ENCODE data around the gene RARA.

RARA gene

DNA sequence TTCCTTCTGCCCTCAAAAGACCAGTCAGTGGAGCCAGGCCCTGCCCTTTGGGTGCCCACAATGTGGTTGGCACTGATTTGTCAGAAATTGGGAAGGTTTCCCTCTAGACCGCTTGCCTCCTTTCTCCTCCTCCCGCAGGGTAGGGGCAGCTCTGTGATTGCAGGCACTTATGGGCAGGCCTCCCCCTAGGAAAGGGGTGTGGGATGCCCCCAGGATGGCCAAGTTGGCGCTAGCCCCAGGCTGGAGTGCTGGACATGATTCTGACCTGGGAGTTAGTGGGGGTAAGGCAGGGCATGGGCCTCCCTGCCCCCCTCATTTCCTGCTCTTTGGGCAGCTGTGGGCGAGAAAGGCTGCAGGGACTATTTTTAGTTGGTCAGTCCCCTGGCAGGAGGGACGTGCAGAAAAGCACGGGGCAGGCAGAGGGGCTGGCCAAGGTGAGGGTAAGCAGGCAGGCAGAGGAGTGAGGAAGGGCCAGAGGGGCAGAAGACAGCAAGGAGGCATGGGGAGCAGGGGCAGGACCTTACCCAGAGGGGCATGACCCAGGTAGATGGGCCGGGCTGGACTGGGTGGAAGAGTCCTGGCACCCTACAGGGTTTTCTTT, 3.3 kb downstream of the RARA start:
- H3K4me3 ChIP-seq (ENCODE audit: low read depth, low read length): peak overlapping the region; percentile 50
- no peak for DNase-seq (ENCODE audit: low read depth)
- TF ChIP-seq, protein P1, sequence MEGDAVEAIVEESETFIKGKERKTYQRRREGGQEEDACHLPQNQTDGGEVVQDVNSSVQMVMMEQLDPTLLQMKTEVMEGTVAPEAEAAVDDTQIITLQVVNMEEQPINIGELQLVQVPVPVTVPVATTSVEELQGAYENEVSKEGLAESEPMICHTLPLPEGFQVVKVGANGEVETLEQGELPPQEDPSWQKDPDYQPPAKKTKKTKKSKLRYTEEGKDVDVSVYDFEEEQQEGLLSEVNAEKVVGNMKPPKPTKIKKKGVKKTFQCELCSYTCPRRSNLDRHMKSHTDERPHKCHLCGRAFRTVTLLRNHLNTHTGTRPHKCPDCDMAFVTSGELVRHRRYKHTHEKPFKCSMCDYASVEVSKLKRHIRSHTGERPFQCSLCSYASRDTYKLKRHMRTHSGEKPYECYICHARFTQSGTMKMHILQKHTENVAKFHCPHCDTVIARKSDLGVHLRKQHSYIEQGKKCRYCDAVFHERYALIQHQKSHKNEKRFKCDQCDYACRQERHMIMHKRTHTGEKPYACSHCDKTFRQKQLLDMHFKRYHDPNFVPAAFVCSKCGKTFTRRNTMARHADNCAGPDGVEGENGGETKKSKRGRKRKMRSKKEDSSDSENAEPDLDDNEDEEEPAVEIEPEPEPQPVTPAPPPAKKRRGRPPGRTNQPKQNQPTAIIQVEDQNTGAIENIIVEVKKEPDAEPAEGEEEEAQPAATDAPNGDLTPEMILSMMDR (IDR thresholded peaks at IDR 0.05; ENCODE audit: insufficient read depth, low read depth, low read length, missing control alignments): no peak

DNA sequence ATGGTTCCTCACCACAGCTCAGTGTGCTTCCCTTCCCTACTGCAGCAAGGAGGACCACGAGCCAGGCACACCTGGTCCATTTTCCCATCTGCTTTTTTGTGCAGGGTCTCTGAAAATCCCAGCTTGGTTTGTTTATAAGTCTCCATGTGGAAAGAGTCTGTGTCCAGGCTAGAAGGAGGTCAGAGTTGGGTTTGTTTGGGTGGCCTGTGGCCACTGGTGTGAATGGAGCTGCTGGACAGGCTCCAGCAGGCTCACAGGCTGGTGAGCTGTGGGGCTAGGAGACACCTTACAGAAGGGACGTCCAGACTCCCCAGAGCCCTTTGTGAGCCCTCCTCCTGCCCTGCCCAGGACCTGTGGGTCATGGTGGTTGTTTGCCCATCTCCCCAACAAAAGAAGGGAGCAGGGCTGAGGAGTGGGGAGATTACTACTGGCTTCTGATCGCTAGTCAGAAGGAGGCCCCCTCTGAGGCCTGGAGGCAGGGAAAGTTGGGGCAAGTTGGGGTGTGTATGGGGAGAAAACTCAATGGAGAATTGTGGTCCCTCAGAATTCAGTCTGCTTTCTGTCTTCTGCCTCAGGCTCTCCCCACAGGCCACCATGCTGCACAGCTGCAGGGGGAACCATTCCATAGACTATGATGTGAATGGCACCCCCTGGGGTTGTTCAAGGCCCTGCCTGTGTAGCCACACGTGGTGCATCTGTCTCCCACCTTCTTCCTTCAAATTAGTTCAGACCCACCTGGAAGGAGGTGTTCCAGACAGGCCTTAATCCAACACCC, 4.1 kb downstream of the RARA start:
- H3K4me3 ChIP-seq (ENCODE audit: low read depth, low read length): peak overlapping the region; percentile 50
- TF ChIP-seq, protein P1 (IDR thresholded peaks at IDR 0.05; ENCODE audit: insufficient read depth, low read depth, low read length, missing control alignments): no peak
- DNase-seq (ENCODE audit: low read depth): no peak

DNA sequence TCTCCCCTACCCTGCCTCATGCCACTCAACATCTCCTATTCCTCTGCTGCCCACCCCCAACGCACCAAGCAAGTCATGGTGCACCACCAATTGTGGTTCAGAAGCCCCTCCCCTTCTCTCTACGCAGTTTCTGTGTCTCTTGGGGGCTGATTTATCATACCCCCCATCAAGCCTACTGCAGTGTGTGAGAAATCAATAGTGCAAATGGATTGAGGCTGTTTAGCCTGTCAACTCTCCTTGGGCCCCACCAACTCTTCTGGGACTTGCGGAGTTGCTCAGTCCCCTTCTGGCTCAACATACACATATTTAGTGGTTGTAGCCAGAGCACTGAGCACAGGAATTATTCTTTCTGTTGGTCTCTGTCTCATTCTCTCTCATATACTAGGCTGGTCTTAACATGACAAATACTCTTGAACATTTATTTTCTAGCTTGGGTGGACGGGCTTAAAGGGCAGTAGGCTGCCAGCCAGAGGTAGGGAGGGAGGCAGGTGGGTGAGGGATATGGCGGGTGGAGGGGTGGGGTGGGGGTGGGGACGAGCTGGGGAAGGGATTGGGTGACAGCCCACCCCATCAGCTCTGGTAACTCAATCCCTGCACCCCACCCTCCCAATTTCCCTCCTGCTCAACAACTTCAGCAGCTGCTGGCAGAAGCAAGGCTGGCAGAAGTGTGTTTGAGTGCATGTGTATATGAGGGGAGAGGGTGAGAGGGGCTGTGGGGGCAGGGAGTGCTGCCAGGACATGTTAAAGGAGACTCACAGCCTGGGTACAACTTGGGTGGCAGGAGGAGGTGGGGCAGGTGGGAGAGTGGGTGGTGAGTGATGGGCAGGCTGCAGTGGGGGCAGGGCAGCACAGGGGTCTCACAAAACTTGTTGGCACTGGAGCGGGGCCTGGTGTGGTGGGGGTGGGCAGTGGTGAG, 4.9 kb downstream of the RARA start:
- DNase-seq (ENCODE audit: low read depth): no peak
- H3K4me3 ChIP-seq (ENCODE audit: low read depth, low read length): peak overlapping the region; percentile 50
- TF ChIP-seq, protein P1 (IDR thresholded peaks at IDR 0.05; ENCODE audit: insufficient read depth, low read depth, low read length, missing control alignments): no peak

DNA sequence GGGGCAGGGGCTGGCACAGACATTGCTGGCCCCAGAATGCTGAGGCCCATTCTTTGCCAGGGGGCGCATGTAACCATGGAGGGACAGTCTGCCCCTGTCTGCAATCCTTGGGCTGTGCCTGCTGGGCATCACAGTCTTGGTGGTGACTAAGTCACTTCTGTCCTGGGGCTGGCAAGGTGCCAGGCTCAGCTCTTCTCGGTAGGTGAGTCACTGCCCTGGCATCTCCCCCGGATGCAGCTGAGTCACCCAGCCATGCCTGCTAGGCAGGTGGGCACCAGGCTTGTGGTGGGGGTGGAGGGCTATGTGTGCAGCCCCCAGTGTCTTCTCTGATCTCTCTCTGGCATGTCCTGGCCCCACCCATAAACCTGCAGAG, 5.6 kb downstream of the RARA start:
- DNase-seq (ENCODE audit: low read depth): peak; percentile 65
- TF ChIP-seq, protein P1 (IDR thresholded peaks at IDR 0.05; ENCODE audit: insufficient read depth, low read depth, low read length, missing control alignments): no peak
- no peak overlapping the region for H3K4me3 ChIP-seq (ENCODE audit: low read depth, low read length)

DNA sequence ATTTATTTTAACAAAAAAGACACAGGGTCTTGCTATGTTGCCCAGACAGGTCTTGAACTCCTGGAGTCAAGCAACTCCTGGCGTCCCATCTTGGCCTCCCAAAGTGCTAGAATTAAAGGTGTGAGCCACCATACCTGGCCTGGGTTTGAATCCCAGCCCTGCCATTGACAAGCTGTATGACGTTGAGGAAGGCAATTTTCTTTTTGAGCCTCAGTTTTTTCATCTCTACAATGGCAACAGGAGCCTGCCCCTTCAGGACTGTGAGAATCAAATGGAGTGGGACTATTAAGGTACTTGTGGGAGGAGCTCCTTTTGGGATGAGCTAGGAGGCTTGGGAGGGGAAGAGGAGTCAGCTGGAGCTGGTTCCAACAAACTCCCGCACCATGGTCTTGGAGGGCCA, 6.2 kb downstream of the RARA start:
- DNase-seq (ENCODE audit: low read depth): no peak
- TF ChIP-seq, protein P1 (IDR thresholded peaks at IDR 0.05; ENCODE audit: insufficient read depth, low read depth, low read length, missing control alignments): no peak

DNA sequence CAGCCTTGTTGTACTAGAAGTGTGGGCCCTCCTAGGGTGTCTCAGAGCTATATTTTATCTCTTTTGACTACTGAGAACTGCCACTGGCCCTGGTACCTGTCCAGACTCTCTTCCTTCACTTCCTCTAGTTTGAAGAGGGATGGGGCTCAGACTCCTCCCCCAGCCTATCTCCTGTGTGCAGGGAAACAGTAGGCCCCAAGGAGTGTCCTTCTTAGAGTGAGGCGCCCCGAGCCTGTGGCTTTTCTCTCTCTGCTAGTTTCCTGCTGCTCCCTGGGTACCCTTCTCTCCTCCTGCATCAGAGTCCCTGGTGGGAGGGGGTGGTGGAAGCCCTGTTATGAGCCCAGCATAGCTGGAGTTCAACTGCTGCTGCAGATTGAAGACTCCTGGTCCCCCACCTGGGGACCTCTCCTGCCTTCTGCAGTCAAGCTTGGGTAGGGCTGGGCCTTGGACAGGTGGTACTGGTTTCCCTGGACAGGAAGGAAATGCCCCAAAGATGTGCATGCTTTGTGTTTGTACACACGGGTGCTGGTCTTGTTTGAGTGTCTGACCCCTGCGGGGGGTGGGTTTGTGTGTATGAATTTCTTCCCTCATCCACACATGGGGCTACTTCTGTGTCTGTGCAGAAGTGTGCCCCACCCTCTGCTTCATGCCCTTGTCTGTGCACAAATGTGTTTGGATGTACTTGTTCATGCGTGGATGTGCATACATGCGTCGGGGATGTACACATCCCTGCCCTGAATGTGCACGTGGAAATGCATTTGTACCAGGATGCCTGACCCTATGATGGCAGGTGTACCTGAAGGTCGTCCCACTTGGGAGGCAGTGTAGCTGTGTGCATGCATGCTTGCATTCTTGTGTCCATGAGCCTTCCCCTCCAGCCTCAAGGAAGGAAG, 6.9 kb downstream of the RARA start:
- TF ChIP-seq, protein P1 (IDR thresholded peaks at IDR 0.05; ENCODE audit: insufficient read depth, low read depth, low read length, missing control alignments): no peak
- H3K4me3 ChIP-seq (ENCODE audit: low read depth, low read length): no peak overlapping the region
- no peak for DNase-seq (ENCODE audit: low read depth)

More for the DNA sequence above, 6.2 kb downstream of the RARA start:
- no peak overlapping the region for H3K4me3 ChIP-seq (ENCODE audit: low read depth, low read length)

Measured in GM12865 (cell line).